GM19463 (cell line): ENCODE data around the gene PSME2.
"Not testable (repeated sequence)": the region's sequence is repeated elsewhere in the genome, so short reads cannot be mapped to it uniquely, and the experiment has no call there.

Experiments
- ATAC-seq: cut with Tn5 transposase; IDR thresholded peaks from one replicate; pipeline ENCODE4 v1.9.1; 2021; ENCODE audit warnings: mild to moderate bottlenecking, moderate library complexity; ENCODE audit not compliant: unreplicated experiment

PSME2 gene

GRCh38 chr14:24115422-24116127, 30.8 kb downstream of the PSME2 start:
- ATAC-seq: no peak

GRCh38 chr14:24114532-24115421, 31.6 kb downstream of the PSME2 start, which contains the start of the genes DCAF11 and NRL:
DCAF11 (plus strand) TSS chr14:24114777; CDS start chr14:24115595, 818 bp downstream.
NRL (minus strand) TSS chr14:24114949; CDS start chr14:24082848, 32,101 bp downstream.
- ATAC-seq: peak; percentile 80

GRCh38 chr14:24113801-24114531, 32.4 kb downstream of the PSME2 start:
- ATAC-seq: peak; percentile 26

GRCh38 chr14:24113379-24113800, 33.0 kb downstream of the PSME2 start:
- no peak for ATAC-seq

GRCh38 chr14:24110523-24110922, 35.9 kb downstream of the PSME2 start:
- no peak for ATAC-seq

GRCh38 chr14:24110060-24110459, 36.4 kb downstream of the PSME2 start:
- ATAC-seq: no peak

- ATAC-seq: peak; percentile 31
Observed at GRCh38 chr14:24108336-24108874, 38.0 kb downstream of the PSME2 start.

- no peak for ATAC-seq
Observed at GRCh38 chr14:24106672-24107271, 39.6 kb downstream of the PSME2 start.

GRCh38 chr14:24105609-24106239, 40.7 kb downstream of the PSME2 start:
- ATAC-seq: not testable (repeated sequence)

- no peak for ATAC-seq
Observed at GRCh38 chr14:24103451-24103850, 43.0 kb downstream of the PSME2 start.

- no peak for ATAC-seq
Observed at GRCh38 chr14:24102357-24103048, 43.9 kb downstream of the PSME2 start.

GRCh38 chr14:24100982-24101494, 45.4 kb downstream of the PSME2 start:
- no peak for ATAC-seq

GRCh38 chr14:24100197-24100981, 46.0 kb downstream of the PSME2 start:
- ATAC-seq: no peak

- ATAC-seq: no peak
Observed at GRCh38 chr14:24098927-24099813, 47.2 kb downstream of the PSME2 start.

GRCh38 chr14:24098229-24098926, 48.0 kb downstream of the PSME2 start:
- ATAC-seq: no peak

GRCh38 chr14:24096545-24097181, 49.7 kb downstream of the PSME2 start:
- ATAC-seq: no peak
